OCI-LY3 (cell line): ENCODE data around the gene BCAR3.

Experiments used
- H2AFZ ChIP-seq: fragments of 200-600, 300-600 bp; shearing (Covaris generic); 2 replicates; pipeline ENCODE4 v1.6.0; 2014; ENCODE audit warnings: antibody characterized with exemption, low read depth, low read length
- H3K27ac ChIP-seq: fragments of 200-600, 300-600 bp; sonication (generic); 2 replicates; pipeline ENCODE4 v1.5.1; 2014; ENCODE audit warnings: mild to moderate bottlenecking, low read length, moderate library complexity, mixed read lengths
- H3K27me3 ChIP-seq: fragments of 200-600, 300-600 bp; sonication (generic); 2 replicates; pipeline ENCODE4 v1.6.1; 2014; ENCODE audit warnings: low read depth, low read length, mixed read lengths
- H3K36me3 ChIP-seq: fragments of 200-600, 300-600 bp; sonication (generic); replicated peaks from 2 replicates; pipeline ENCODE3; 2014; ENCODE audit warnings: low read depth, low read length, mixed read lengths
- H3K4me1 ChIP-seq: fragments of 300-600, 200-600 bp; sonication (generic); 2 replicates; pipeline ENCODE4 v1.6.1; 2014; ENCODE audit warnings: low read length, mixed read lengths
- H3K4me2 ChIP-seq: fragments of 200-600, 300-600 bp; sonication (generic); 2 replicates; pipeline ENCODE4 v1.6.1; 2014; ENCODE audit warnings: low read length, mixed read lengths
- H3K4me3 ChIP-seq: fragments of 300-600, 200-600 bp; sonication (generic); 2 replicates; pipeline ENCODE4 v1.5.1; 2014; ENCODE audit warnings: antibody characterized with exemption, mild to moderate bottlenecking, low read length, moderate library complexity
- H3K79me2 ChIP-seq: fragments of 300-600, 200-600 bp; shearing (Covaris generic); 2 replicates; pipeline ENCODE4 v1.6.1; 2014; ENCODE audit warnings: mild to moderate bottlenecking, low read length, mixed read lengths
- H3K9ac ChIP-seq: fragments of 300-600, 200-600 bp; shearing (Covaris generic); 2 replicates; pipeline ENCODE4 v1.6.0; 2014; ENCODE audit warnings: mild to moderate bottlenecking, low read length, moderate library complexity
- H3K9me3 ChIP-seq: fragments of 200-600, 300-600 bp; shearing (Covaris generic); 2 replicates; pipeline ENCODE4 v1.6.1; 2014; ENCODE audit warnings: low read length, mixed read lengths; ENCODE audit not compliant: insufficient read depth
- H4K20me1 ChIP-seq: fragments of 200-600, 300-600 bp; sonication (generic); 2 replicates; pipeline ENCODE4 v1.6.1; 2016; ENCODE audit warnings: low read length, mixed read lengths; ENCODE audit not compliant: insufficient read depth
- EZH2phosphoT487 ChIP-seq: fragments of 200-600 bp; shearing (Covaris generic); IDR thresholded peaks from 2 replicates; pipeline ENCODE4 v1.6.1; 2018; ENCODE audit warnings: antibody characterized with exemption, mixed run types, low read depth
- TF ChIP-seq, protein P1 (sequence below): fragments of 200-600, 300-600 bp; sonication (generic); IDR thresholded peaks from 2 replicates; pipeline ENCODE4 v1.5.1; 2014; ENCODE audit warnings: antibody characterized with exemption, low read length, low read depth

Gene BCAR3

DNA sequence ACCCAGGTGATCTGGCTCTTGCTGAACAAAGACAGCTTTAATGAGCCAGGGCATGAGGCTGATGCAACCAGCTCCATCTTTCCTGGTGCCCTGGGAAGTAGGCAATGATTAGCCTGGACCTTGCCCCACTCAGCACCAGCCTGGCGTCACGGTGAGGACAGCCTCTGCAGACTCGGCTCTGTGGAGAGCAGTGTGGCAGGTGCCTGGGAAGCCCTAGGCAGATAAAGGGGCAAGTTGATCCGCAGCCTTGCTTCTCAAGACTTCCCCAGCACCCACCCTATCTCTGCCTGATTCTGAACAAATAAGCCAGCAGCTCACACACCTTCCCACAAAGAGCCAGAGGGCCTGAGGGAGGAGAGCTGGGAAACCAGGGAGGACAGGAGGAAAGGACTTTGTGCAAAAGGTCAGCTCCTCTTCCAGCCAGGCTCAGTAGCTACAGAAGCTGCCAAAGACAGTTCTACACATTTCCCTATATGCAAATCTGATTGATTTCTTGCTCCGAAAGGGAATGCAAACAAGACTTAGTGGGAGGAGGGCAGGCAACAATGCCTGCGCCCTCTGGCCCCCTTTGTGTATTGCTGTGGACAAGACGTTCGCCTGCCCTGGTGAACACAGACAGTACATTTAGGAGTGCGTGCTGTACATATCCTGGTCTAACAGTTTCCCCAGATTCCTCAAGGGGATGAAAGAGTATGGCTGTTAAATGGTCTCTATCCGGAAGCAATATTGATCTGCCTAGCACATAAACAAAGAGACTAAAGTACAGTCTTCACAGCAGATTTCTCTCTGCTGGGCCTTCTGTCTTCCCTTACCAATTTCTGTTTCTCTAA is 63.8 kb downstream of the BCAR3 start:
- H3K4me1 ChIP-seq: peaks cover 71% of the 10 kb centered on the region
- no peak overlapping the region for H3K9ac ChIP-seq
- no peaks in the 10 kb centered on the region for H3K27me3 ChIP-seq
- peaks cover 85% of the 10 kb centered on the region for H3K79me2 ChIP-seq
- peak overlapping the region; percentile 91 for H3K4me2 ChIP-seq
- no peaks in the 10 kb centered on the region for H3K9me3 ChIP-seq
- no peak overlapping the region for H2AFZ ChIP-seq
- no peak overlapping the region for H3K4me3 ChIP-seq
- H3K36me3 ChIP-seq: peaks cover 7% of the 10 kb centered on the region
- peak overlapping the region; percentile 81 for H3K27ac ChIP-seq
- peaks cover 77% of the 10 kb centered on the region for H4K20me1 ChIP-seq
- TF ChIP-seq EZH2phosphoT487: no peak
- TF ChIP-seq, protein P1, sequence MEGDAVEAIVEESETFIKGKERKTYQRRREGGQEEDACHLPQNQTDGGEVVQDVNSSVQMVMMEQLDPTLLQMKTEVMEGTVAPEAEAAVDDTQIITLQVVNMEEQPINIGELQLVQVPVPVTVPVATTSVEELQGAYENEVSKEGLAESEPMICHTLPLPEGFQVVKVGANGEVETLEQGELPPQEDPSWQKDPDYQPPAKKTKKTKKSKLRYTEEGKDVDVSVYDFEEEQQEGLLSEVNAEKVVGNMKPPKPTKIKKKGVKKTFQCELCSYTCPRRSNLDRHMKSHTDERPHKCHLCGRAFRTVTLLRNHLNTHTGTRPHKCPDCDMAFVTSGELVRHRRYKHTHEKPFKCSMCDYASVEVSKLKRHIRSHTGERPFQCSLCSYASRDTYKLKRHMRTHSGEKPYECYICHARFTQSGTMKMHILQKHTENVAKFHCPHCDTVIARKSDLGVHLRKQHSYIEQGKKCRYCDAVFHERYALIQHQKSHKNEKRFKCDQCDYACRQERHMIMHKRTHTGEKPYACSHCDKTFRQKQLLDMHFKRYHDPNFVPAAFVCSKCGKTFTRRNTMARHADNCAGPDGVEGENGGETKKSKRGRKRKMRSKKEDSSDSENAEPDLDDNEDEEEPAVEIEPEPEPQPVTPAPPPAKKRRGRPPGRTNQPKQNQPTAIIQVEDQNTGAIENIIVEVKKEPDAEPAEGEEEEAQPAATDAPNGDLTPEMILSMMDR: no peak

DNA sequence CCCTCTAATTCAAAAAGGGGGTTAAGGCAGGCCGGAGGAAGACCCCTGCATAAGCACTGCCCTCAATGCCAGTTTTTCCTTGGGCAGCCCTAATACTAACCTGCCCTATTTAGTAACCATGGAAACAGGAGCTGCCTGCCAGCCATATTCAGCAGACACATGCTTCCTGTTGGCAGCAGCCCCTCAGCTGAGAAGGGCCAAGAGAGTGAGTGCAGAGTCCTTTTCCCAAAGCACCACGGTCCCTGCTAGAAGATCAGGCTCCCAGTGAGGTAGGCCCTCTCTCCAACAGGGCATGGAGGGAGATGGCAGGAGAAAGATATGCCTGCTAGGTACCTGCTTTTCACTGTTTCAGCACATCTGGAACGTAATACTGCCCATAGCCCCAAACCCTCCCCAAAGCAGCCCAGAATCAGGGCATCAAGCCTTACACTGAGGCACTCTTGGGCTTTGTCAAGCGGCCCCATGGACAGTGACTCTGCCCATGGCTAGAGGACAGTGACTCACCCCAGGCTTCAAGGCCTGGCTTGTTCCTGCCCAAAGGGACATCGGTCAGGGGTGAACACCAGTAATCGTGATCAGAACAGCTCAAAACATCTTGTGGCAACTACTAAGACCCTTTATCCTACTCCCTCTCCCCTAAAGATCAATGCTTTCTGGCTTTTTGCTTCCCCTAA is 64.5 kb downstream of the BCAR3 start:
- Histone ChIP-seq H3K4me1 (peaks cover 79% of the 10 kb centered on the region), H3K9ac (peak overlapping the region; percentile 56; the same call in 1 of the 2 replicates)
- TF ChIP-seq, protein P1: no peak
- TF ChIP-seq EZH2phosphoT487: no peak

DNA sequence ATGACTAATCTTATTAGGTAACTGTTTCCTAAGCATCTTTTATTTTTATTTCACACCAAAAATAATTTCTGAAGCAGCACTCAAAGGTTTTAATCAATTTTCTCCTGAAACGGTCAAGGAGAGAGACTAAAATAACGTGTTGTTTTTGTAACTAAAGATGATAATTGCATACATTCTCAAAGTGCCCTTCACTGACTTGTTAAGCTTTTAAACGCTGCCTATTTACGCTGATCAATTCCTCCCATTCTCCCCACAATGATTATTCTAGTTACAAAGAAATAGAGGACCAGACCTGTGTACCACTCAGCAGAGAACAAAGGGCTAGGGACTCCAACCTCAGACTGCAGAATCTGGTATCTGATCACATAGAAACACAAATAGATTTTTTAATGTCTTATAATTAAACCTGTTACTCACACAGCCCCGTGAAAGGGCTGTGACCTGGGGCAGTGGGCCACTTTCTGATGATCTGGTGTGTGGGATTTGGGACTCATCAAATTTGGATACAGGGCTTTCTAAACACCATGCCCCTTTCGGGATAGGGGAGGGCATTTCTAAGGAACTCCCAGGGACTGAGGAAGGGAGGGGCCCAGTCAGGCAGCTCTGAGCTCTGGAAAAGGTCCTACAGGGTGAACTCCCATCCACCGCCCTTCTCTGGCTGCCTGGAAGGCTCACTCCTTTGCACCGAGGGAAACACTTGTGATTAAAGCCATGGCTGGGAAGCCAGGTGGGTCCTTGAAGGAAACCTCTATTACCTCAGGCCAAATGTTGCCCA is 65.2 kb downstream of the BCAR3 start:
- TF ChIP-seq, protein P1: no peak
- no peak for TF ChIP-seq EZH2phosphoT487
- H3K9ac ChIP-seq: peak overlapping the region; percentile 56; the same call in 1 of the 2 replicates
- peak overlapping the region; percentile 81 for H3K27ac ChIP-seq
- H4K20me1 ChIP-seq: peaks cover 72% of the 10 kb centered on the region
- H2AFZ ChIP-seq: no peak overlapping the region
- H3K36me3 ChIP-seq: peaks cover 17% of the 10 kb centered on the region
- H3K27me3 ChIP-seq: no peaks in the 10 kb centered on the region
- peaks cover 86% of the 10 kb centered on the region for H3K4me1 ChIP-seq
- peak overlapping the region; percentile 91 for H3K4me2 ChIP-seq
- peak overlapping the region; percentile 57 for H3K4me3 ChIP-seq
- no peaks in the 10 kb centered on the region for H3K9me3 ChIP-seq
- peaks cover 91% of the 10 kb centered on the region for H3K79me2 ChIP-seq

More for the DNA sequence above, 64.5 kb downstream of the BCAR3 start:
- Histone ChIP-seq H3K27me3 (no peaks in the 10 kb centered on the region), H3K9me3 (no peaks in the 10 kb centered on the region), H3K27ac (peak overlapping the region; percentile 81), H2AFZ (no peak overlapping the region), H4K20me1 (peaks cover 76% of the 10 kb centered on the region), H3K79me2 (peaks cover 85% of the 10 kb centered on the region), H3K4me3 (no peak overlapping the region), H3K36me3 (peaks cover 10% of the 10 kb centered on the region), H3K4me2 (peak overlapping the region; percentile 91)
